SK-N-SH (cell line): Measurements from ENCODE around the gene PBOV1. TPM values are rescaled to one million over a fixed set of nuclear protein-coding genes. Genes with fewer than 3 reads are reported as not detected.

Source experiments
- CTCF ChIA-PET: fragments of 300-600, 350-600 bp; formaldehyde crosslinking; extraction: SDS; loops from one replicate; lab custom pipeline; 2021; lab: Yijun Ruan, JAX
- POLR2A ChIA-PET: fragments of 350-600 bp; sonication (Branson Sonifier 250); formaldehyde crosslinking; extraction: SDS; loops from one replicate; lab custom pipeline; 2020; ENCODE audit warnings: antibody characterized with exemption, inconsistent platforms; lab: Yijun Ruan, JAX
- DNase-seq: peaks from one replicate; pipeline ENCODE4 v3.0.0; 2012
- H2AFZ ChIP-seq: fragments of 200-600 bp; sonication (generic); 2 replicates; pipeline ENCODE4 v1.8.1; 2016; ENCODE audit warnings: antibody characterized with exemption, mild to moderate bottlenecking, low read depth
- H3F3A ChIP-seq: fragments of 200-600 bp; sonication (generic); replicated peaks from 2 replicates; pipeline ENCODE3; 2016; ENCODE audit warnings: antibody characterized with exemption, mild to moderate bottlenecking; ENCODE audit not compliant: insufficient read depth
- H3K27ac ChIP-seq, 2 experiments: fragments of 200-500 bp in 1 of 2; fragments of 200-600 bp in 1 of 2; sonication (Bioruptor generic) in 1 of 2; sonication (generic), shearing (Covaris generic) in 1 of 2; 2 replicates each; pipeline versions ENCODE4 v1.5.1 to v1.6.1; 2014 to 2016; ENCODE audit warnings: low read depth in 2 of 2, inconsistent platforms in 1 of 2, low read length in 1 of 2, mild to moderate bottlenecking in 1 of 2, mixed read lengths in 1 of 2
- H3K27me3 ChIP-seq: fragments of 200-600 bp; sonication (generic), shearing (Covaris generic); 2 replicates; pipeline ENCODE4 v1.6.1; 2016; ENCODE audit warnings: mixed run types; ENCODE audit not compliant: insufficient read depth
- H3K36me3 ChIP-seq, 2 experiments: fragments of 200-500 bp in 1 of 2; fragments of 200-600 bp in 1 of 2; sonication (Bioruptor generic) in 1 of 2; sonication (generic) in 1 of 2; replicated peaks in 1 of 2; 2 replicates each; pipeline versions ENCODE3 to v1.5.1; 2014 to 2016; ENCODE audit warnings: low read length in 1 of 2, mild to moderate bottlenecking in 1 of 2; ENCODE audit not compliant: insufficient read depth in 2 of 2, control insufficient read depth in 1 of 2
- H3K4me1 ChIP-seq, 2 experiments: fragments of 200-500 bp in 1 of 2; fragments of 200-600 bp in 1 of 2; sonication (Bioruptor generic) in 1 of 2; sonication (generic), shearing (Covaris generic) in 1 of 2; 2 replicates each; pipeline versions ENCODE4 v1.5.1 to v1.6.1; 2014 to 2016; ENCODE audit warnings: low read depth in 1 of 2, low read length in 1 of 2, mixed run types in 1 of 2; ENCODE audit not compliant: insufficient read depth in 2 of 2, control insufficient read depth in 1 of 2
- H3K4me2 ChIP-seq: fragments of 200-600 bp; sonication (generic), shearing (Covaris generic); 2 replicates; pipeline ENCODE4 v1.6.1; 2017; ENCODE audit warnings: mixed run types
- H3K4me3 ChIP-seq, 2 experiments: fragments of 200-500 bp in 1 of 2; fragments of 200-600 bp in 1 of 2; sonication (Bioruptor generic) in 1 of 2; sonication (generic), shearing (Covaris generic) in 1 of 2; 2 replicates each; pipeline versions ENCODE4 v1.5.1 to v1.8.1; 2014 to 2016; ENCODE audit warnings: low read depth in 2 of 2, inconsistent platforms in 1 of 2, low read length in 1 of 2, mild to moderate bottlenecking in 1 of 2, mixed read lengths in 1 of 2, moderate library complexity in 1 of 2
- H3K79me2 ChIP-seq: fragments of 200-600 bp; sonication (generic); 2 replicates; pipeline ENCODE4 v1.8.1; 2017; ENCODE audit warnings: mild to moderate bottlenecking; ENCODE audit not compliant: insufficient read depth
- H3K9ac ChIP-seq: fragments of 200-600 bp; sonication (generic); 2 replicates; pipeline ENCODE4 v1.6.1; 2017; ENCODE audit warnings: mixed run types
- H3K9me2 ChIP-seq: fragments of 200-600 bp; sonication (generic); 2 replicates; pipeline ENCODE4 v1.6.1; 2017; ENCODE audit warnings: mixed run types
- H3K9me3 ChIP-seq: fragments of 200-600 bp; sonication (generic); 2 replicates; pipeline ENCODE4 v1.6.1; 2017; ENCODE audit warnings: mixed run types, mild to moderate bottlenecking, moderate library complexity
- H4K20me1 ChIP-seq: fragments of 200-600 bp; sonication (generic); 2 replicates; pipeline ENCODE4 v1.6.1; 2017; ENCODE audit warnings: mild to moderate bottlenecking, mixed run types; ENCODE audit not compliant: insufficient read depth
- CHD2 ChIP-seq: fragments of 150-350 bp; IDR thresholded peaks from 2 replicates; pipeline ENCODE4 v1.6.1; 2018; ENCODE audit warnings: low read length; ENCODE audit not compliant: partially characterized antibody
- FOSL2 ChIP-seq: IDR thresholded peaks from 2 replicates; pipeline ENCODE4 v1.4.0; 2012; ENCODE audit warnings: low read depth, mild to moderate bottlenecking, moderate library complexity, borderline replicate concordance
- MXI1 ChIP-seq: IDR thresholded peaks from 2 replicates; pipeline ENCODE4 v1.6.1; 2012; ENCODE audit warnings: mild to moderate bottlenecking, low read depth, low read length, improper control_type of control experiment
- POLR2AphosphoS5 ChIP-seq: IDR thresholded peaks from 2 replicates; pipeline ENCODE4 v1.6.1; 2012; ENCODE audit warnings: low read depth, low read length
- RAD21 ChIP-seq: IDR thresholded peaks from 2 replicates; pipeline ENCODE4 v1.6.1; 2012; ENCODE audit warnings: mild to moderate bottlenecking, low read length
- RXRA ChIP-seq: IDR thresholded peaks from 2 replicates; pipeline ENCODE4 v1.4.0; 2012; ENCODE audit warnings: low read depth, mild to moderate bottlenecking, borderline replicate concordance
- TEAD4 ChIP-seq: IDR thresholded peaks from 2 replicates; pipeline ENCODE4 v1.4.0; 2012; ENCODE audit warnings: mild to moderate bottlenecking, borderline replicate concordance; ENCODE audit not compliant: insufficient read depth
- YY1 ChIP-seq: IDR thresholded peaks from 2 replicates; pipeline ENCODE4 v1.4.0; 2012; ENCODE audit warnings: low read depth, mild to moderate bottlenecking
- WGBS: methylation state at CpG from one replicate; pipeline ENCODE4 v1.1.6; 2017; ENCODE audit warnings: low lambda C conversion rate; 5-methylcytosine and 5-hydroxymethylcytosine counted together
- polyA plus RNA-seq, 3 experiments: library from polyadenylated mRNA; depleted of rRNA; stranded (reverse); fragments of >200 nt; gene quantifications; 2 replicates each; pipeline ENCODE4 v1.2.3, GENCODE V29; 2012
- TF ChIP-seq, protein P1 (sequence below): IDR thresholded peaks from 2 replicates; pipeline ENCODE4; 2012
- TF ChIP-seq, protein P2 (sequence below): IDR thresholded peaks from 2 replicates; pipeline ENCODE4 v1.4.0; 2012; ENCODE audit warnings: low read depth
- TF ChIP-seq, protein P3 (sequence below): fragments of 200-600 bp; sonication (generic); IDR thresholded peaks from 2 replicates; pipeline ENCODE4 v1.6.1; 2017; ENCODE audit warnings: antibody characterized with exemption, mild to moderate bottlenecking, moderate library complexity
- TF ChIP-seq, protein P4 (sequence below): IDR thresholded peaks from 2 replicates; pipeline ENCODE4 v1.4.0; 2012; ENCODE audit warnings: low read depth, borderline replicate concordance

Gene PBOV1
- polyA plus RNA-seq, 1 of the 3 experiments (the other 2 are of a cell fraction) = not detected

DNA sequence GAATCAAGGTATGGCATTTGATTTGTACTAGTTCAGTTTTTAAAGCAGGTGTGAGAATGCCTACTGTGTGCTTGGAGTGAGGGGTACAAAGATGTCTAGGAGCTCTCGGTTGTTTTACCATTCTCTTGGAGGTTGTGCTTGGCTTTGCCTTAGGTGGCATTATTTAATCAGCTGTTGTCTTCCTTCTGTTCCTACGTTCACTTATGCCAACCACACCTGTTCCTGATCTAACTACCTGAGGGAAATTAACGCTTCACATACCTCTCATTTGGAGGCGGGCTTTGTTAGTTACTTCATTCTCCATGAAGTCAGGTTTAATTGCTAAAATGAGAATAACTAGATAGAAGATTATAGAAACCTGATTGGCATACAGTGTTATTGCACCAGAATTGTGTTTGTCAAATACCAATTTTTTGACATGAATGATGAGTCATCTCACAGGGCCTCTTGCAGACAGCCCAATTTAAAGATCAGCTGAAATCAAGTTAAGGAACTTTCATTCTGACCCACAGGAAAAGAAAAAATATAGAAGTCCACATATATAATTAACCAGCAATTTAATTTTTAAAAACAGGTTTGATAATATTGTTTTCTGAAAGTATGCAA, 24.8 kb upstream of the PBOV1 start:
- H3K4me3 ChIP-seq = no peak overlapping the region
- 23% methylated on average over 4 of the region's 4 CpGs for WGBS
- no peaks in the 10 kb centered on the region for H3K79me2 ChIP-seq
- H3K27me3 ChIP-seq = no peaks in the 10 kb centered on the region
- H2AFZ ChIP-seq = no peak overlapping the region
- H3K36me3 ChIP-seq = no peaks in the 10 kb centered on the region
- no peak for DNase-seq
- ChIA-PET CTCF (interaction anchor here (0.5 kb wide), 1 partner anchor 1565 kb away, joined by 3 read pairs; no protein-coding TSS in a partner anchor), POLR2A (no interaction called here)
- no peaks in the 10 kb centered on the region; a peak in 1 of 4 replicates for H3K4me1 ChIP-seq
- no peak overlapping the region for H3K27ac ChIP-seq
- H3K9ac ChIP-seq = no peak overlapping the region
- H3K9me2 ChIP-seq = no peaks in the 10 kb centered on the region
- no peaks in the 10 kb centered on the region for H3K9me3 ChIP-seq
- H3K4me2 ChIP-seq = no peak overlapping the region
- no peaks in the 10 kb centered on the region for H4K20me1 ChIP-seq
- TF ChIP-seq MXI1 (no peak), YY1 (no peak), TEAD4 (no peak), FOSL2 (no peak), POLR2AphosphoS5 (no peak), CHD2 (no peak), RAD21 (no peak), RXRA (no peak)
- TF ChIP-seq, protein P1, sequence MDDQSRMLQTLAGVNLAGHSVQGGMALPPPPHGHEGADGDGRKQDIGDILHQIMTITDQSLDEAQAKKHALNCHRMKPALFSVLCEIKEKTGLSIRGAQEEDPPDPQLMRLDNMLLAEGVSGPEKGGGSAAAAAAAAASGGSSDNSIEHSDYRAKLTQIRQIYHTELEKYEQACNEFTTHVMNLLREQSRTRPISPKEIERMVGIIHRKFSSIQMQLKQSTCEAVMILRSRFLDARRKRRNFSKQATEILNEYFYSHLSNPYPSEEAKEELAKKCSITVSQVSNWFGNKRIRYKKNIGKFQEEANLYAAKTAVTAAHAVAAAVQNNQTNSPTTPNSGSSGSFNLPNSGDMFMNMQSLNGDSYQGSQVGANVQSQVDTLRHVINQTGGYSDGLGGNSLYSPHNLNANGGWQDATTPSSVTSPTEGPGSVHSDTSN = no peak
- TF ChIP-seq, protein P2, sequence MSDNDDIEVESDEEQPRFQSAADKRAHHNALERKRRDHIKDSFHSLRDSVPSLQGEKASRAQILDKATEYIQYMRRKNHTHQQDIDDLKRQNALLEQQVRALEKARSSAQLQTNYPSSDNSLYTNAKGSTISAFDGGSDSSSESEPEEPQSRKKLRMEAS = no peak
- TF ChIP-seq, protein P3, sequence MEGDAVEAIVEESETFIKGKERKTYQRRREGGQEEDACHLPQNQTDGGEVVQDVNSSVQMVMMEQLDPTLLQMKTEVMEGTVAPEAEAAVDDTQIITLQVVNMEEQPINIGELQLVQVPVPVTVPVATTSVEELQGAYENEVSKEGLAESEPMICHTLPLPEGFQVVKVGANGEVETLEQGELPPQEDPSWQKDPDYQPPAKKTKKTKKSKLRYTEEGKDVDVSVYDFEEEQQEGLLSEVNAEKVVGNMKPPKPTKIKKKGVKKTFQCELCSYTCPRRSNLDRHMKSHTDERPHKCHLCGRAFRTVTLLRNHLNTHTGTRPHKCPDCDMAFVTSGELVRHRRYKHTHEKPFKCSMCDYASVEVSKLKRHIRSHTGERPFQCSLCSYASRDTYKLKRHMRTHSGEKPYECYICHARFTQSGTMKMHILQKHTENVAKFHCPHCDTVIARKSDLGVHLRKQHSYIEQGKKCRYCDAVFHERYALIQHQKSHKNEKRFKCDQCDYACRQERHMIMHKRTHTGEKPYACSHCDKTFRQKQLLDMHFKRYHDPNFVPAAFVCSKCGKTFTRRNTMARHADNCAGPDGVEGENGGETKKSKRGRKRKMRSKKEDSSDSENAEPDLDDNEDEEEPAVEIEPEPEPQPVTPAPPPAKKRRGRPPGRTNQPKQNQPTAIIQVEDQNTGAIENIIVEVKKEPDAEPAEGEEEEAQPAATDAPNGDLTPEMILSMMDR = no peak
- TF ChIP-seq, protein P4, sequence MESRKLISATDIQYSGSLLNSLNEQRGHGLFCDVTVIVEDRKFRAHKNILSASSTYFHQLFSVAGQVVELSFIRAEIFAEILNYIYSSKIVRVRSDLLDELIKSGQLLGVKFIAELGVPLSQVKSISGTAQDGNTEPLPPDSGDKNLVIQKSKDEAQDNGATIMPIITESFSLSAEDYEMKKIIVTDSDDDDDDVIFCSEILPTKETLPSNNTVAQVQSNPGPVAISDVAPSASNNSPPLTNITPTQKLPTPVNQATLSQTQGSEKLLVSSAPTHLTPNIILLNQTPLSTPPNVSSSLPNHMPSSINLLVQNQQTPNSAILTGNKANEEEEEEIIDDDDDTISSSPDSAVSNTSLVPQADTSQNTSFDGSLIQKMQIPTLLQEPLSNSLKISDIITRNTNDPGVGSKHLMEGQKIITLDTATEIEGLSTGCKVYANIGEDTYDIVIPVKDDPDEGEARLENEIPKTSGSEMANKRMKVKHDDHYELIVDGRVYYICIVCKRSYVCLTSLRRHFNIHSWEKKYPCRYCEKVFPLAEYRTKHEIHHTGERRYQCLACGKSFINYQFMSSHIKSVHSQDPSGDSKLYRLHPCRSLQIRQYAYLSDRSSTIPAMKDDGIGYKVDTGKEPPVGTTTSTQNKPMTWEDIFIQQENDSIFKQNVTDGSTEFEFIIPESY = no peak
- H3F3A ChIP-seq = no peaks in the 10 kb centered on the region
